ENCODE measurements around the gene DOCK7. TPM values are rescaled to one million over a fixed set of nuclear protein-coding genes. Genes with fewer than 3 reads are reported as not detected.
A peak's percentile ranks its signal among the peaks of the same experiment; 100 is the strongest.

Gene DOCK7
- total and polyA plus RNA-seq, 2 of the 13 experiments (the other 11 are each of a cell fraction or from before 2014, with no cell fraction given), result 45.7 to 67.2 TPM

GRCh38 chr1:62621907-62622306, 66.3 kb downstream of the DOCK7 start (continued):
- no peak for TF ChIP-seq ZFP91 (CRISPR knock-in tag; IDR thresholded peaks at IDR 0.05; ENCODE audit: borderline replicate concordance)
- TF ChIP-seq ZNF343 (CRISPR knock-in tag; IDR thresholded peaks at IDR 0.05), result 0 out of 2 replicates have a peak, but pooled peaks have one; percentile 55
- TF ChIP-seq ZNF460 (CRISPR knock-in tag; IDR thresholded peaks at IDR 0.05; ENCODE audit: borderline replicate concordance), result no peak
- no peak for TF ChIP-seq LRRFIP1 (CRISPR knock-in tag; conservative IDR thresholded peaks at IDR 0.05)
- no peak for TF ChIP-seq HIC2 (CRISPR knock-in tag; IDR thresholded peaks at IDR 0.05; ENCODE audit: low read depth)
- no peak for TF ChIP-seq AGO2 (optimal IDR thresholded peaks at IDR 0.05; ENCODE audit: low read depth, low read length)
- peak; percentile 91 for TF ChIP-seq ZNF780A (CRISPR knock-in tag; IDR thresholded peaks at IDR 0.05)
- TF ChIP-seq HOMEZ (CRISPR knock-in tag; IDR thresholded peaks at IDR 0.05; ENCODE audit: low read depth), result peak; percentile 100
- no peak for TF ChIP-seq ZC3H4 (CRISPR knock-in tag; IDR thresholded peaks at IDR 0.05; ENCODE audit: borderline replicate concordance)
- no peak for TF ChIP-seq ZNF207 (IDR thresholded peaks at IDR 0.05; ENCODE audit: borderline replicate concordance)
- no peak for TF ChIP-seq BRCA1 (CRISPR knock-in tag; IDR thresholded peaks at IDR 0.05)
- TF ChIP-seq ATF6 (CRISPR knock-in tag; conservative IDR thresholded peaks at IDR 0.05), result no peak
- TF ChIP-seq DMAP1 (CRISPR knock-in tag; IDR thresholded peaks at IDR 0.05), result peak; percentile 96
- no peak for TF ChIP-seq RFX3 (CRISPR knock-in tag; IDR thresholded peaks at IDR 0.05)
- TF ChIP-seq SRF (IDR thresholded peaks at IDR 0.05; ENCODE audit: low read depth, low read length), result 0 out of 2 replicates have a peak, but pooled peaks have one; percentile 14
- no peak for TF ChIP-seq DMTF1 (CRISPR knock-in tag; IDR thresholded peaks at IDR 0.05)
- peak; percentile 54; the same call in 1 of the 2 replicates for TF ChIP-seq RFXANK (CRISPR knock-in tag; IDR thresholded peaks at IDR 0.05)
- TF ChIP-seq KLF11 (CRISPR knock-in tag; IDR thresholded peaks at IDR 0.05), result peak; percentile 93
- peak; percentile 52; the same call in 1 of the 2 replicates for TF ChIP-seq SNAPC5 (CRISPR knock-in tag; IDR thresholded peaks at IDR 0.05; ENCODE audit: borderline replicate concordance)

Measured in HepG2 (cell line).